Epidermal melanocyte (primary cell): Measurements from ENCODE around the gene RBBP9.
A peak's percentile ranks its signal among the peaks of the same experiment; 100 is the strongest.
"Not testable (repeated sequence)": the region's sequence is repeated elsewhere in the genome, so short reads cannot be mapped to it uniquely, and the experiment has no call there.

Source experiments
- DNase-seq: peaks from one replicate; pipeline ENCODE4 v3.0.0; 2011; ENCODE audit warnings: low spot score; ENCODE audit not compliant: insufficient read length

RBBP9 gene

GRCh38 chr20:18504479-18505060, 7.5 kb upstream of the RBBP9 start:
- no peak for DNase-seq

- DNase-seq: not testable (repeated sequence)
Observed at GRCh38 chr20:18501672-18502071, 4.6 kb upstream of the RBBP9 start.

GRCh38 chr20:18497603-18498002, 578 bp upstream of the RBBP9 start:
- DNase-seq: no peak

GRCh38 chr20:18496042-18496441, 983 bp downstream of the RBBP9 start:
- no peak for DNase-seq

GRCh38 chr20:18488301-18488700, 8.7 kb downstream of the RBBP9 start:
- DNase-seq: no peak

GRCh38 chr20:18481596-18481995, 15.4 kb downstream of the RBBP9 start:
- DNase-seq: no peak

GRCh38 chr20:18477821-18478220, 19.2 kb downstream of the RBBP9 start:
- DNase-seq: no peak

GRCh38 chr20:18477218-18477617, 19.8 kb downstream of the RBBP9 start:
- DNase-seq: no peak

GRCh38 chr20:18466894-18467730, 29.9 kb downstream of the RBBP9 start, which contains the start of the genes DZANK1 and POLR3F:
Gene DZANK1, minus strand, starts transcription at chr20:18467030. Its CDS starts 1,672 bp downstream, at chr20:18465358.
Gene POLR3F, plus strand, starts transcription at chr20:18467390. Its CDS starts 117 bp downstream, at chr20:18467507.
- DNase-seq: peak; percentile 97

GRCh38 chr20:18466574-18466893, 30.5 kb downstream of the RBBP9 start:
- DNase-seq: peak; percentile 51

- no peak for DNase-seq
Observed at GRCh38 chr20:18465536-18466200, 31.4 kb downstream of the RBBP9 start.

GRCh38 chr20:18456600-18456999, 40.4 kb downstream of the RBBP9 start:
- no peak for DNase-seq

- DNase-seq: no peak
Observed at GRCh38 chr20:18443886-18444285, 53.1 kb downstream of the RBBP9 start.

- no peak for DNase-seq
Observed at GRCh38 chr20:18440403-18440802, 56.6 kb downstream of the RBBP9 start.

GRCh38 chr20:18436847-18437246, 60.2 kb downstream of the RBBP9 start:
- DNase-seq: no peak
